HG03159 (cell line): Measurements from ENCODE around the gene HEXIM2.

Experiments
- ATAC-seq: cut with Tn5 transposase; IDR thresholded peaks from one replicate; pipeline ENCODE4 v1.9.1; 2021; ENCODE audit warnings: mild to moderate bottlenecking, moderate library complexity; ENCODE audit not compliant: unreplicated experiment

Gene HEXIM2

DNA sequence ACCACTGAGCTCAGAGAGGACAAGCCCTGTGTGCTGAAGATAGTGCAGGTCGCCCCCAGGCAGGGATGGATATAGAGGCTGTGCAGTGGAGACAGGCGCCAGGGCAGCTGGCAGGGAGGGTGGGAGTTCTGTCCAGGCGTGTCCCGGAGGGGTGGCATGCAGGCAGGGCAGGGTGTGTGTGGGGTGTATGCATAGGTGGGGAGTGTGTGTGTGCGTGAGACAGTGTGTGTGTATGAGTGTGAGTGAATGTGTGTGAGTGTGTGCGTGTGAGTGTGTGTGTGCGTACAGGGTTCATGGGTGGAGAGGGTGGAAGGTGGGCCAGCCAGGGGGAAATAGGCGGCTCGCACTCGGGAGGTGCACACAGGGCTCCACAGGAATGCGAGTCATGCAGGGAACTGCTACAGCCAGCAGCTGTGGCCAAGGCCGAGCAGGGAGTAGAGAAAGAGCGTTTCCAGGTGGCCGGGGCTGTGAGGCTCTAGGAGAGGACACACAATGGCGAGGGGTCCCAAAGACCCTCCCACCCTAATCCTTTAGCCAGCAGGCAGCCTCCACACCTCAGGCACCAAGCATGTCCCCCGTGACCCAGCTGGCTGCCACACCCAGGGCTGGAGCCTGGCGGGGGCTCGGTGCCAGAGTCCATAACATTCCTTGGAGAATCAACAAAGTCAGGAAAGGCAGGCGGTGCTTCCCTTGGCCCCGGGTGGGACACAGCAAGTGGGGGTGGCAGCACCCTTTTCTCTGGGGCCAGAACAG lies 34.0 kb upstream of the HEXIM2 start:
- ATAC-seq = no peak

DNA sequence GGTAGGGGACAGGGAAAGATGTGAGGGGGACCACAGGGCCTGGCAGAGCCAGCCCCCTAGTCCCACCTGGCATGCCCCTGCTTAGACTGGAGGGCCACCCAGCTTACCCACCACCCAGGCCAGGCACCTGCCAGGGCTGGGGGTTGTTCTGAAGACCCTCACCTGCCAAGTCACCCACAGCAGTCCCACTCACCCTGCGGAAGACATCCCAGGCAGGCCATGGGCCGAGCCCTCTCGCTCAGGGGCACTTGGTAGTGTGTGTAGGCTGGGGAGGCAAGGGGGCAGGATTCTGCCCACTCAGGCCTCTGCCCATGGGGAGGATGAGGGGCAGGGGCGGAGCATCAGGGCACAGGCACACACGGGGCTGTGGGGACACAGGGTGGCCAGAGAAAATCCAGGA lies 33.3 kb upstream of the HEXIM2 start:
- no peak for ATAC-seq

GRCh38 chr17:45128989-45129388 lies 32.7 kb upstream of the HEXIM2 start:
- no peak for ATAC-seq

- no peak for ATAC-seq
Measured at GRCh38 chr17:45129426-45129939, 32.2 kb upstream of the HEXIM2 start.

DNA sequence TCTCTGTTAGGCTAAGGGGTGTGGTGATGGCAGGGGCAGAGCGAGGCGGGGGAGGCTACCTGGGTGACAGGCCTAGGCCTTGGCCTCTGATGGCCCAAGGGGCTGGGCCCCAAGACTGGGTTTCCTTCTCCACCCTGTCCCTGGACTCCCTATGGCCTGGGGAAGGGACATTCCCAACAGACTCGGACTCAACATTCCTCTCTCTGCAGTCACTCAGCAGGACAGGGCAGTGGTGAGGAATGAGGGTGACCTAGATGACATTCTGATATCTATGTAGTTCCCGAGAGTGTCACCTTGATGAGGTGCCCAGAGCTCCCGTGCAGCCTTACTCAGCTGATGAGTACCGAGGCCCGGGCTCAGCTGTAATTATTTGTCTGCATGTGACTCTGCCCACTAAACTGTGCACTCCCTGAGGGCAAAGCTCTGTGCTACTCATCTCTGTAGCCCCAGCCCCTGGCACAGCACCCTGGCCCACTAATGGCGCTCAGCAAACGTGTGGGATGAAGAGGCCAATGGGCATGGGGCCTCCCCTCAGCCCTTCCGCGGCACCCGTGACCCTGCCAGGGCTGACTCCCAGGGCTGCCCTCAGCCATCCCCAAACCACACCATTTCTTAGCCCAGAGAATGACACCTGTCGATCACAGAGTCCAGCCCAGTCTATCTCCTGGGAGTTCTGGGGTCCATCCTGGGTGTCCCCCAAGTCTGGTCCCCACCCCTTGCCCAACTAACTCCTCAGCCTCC lies 31.6 kb upstream of the HEXIM2 start:
- no peak for ATAC-seq

DNA sequence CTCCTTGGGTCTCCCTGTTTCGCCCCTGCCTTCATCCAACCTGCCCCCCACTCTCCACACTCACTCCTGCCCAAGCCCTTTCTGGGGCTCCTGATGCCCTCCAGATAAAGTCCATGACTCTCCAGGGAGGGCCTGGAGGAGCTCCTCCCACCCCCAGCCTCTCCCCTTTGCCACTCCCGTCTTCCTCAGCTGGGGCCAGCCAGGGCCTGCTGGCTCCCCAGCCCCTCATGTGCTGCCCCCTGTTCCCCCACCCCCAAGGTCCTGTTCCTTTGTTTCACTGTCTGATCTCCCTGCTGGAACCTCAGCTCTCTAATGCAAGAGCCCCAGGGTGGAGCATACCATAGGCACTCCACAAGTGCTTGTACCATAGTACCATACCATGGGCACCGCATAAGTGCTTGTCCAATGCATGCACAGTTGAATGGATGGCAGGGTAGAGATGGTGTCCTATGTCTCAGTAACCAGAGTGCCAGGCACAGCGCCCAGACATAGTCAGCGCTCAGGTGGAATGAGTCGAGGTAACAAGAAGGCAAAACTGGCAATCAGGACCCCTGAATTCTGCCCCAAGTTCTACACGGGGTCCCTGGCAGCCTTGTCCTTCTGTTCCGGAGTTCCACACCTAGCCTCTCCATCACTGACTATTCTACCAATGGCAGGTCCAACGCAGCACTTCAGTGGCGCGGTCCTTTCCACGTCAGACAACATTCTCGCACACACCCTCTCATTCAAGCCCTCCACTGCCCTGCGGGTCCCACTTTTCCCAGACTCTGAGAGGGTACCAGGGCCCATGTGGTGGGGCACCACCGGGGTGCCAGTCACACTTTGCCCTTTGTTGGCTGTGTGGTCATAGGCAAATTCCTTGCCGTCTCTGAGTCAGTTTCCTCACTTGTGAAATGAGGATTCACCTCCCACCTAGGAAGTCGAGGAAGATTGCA lies 30.7 kb upstream of the HEXIM2 start:
- no peak for ATAC-seq

GRCh38 chr17:45131616-45132319 lies 29.9 kb upstream of the HEXIM2 start:
- no peak for ATAC-seq

DNA sequence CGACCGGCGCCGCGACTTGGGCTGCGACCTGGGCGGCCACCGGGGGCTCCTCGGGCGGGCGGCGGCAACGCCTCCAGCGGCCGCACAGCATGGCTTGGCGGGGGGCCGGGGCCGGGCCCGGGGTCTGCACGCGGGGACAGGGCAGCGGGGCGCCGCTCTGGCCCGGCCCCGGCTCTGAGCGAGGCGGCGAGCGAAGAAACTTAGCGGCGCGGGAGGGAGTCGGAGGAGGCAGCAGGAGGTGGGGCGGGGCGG lies 29.4 kb upstream of the HEXIM2 start, which contains the start of gene PLCD3:
PLCD3 (minus strand) TSS at position 196 of the 252 bp plus-strand sequence; CDS start at position 91, 105 bp downstream.
- no peak for ATAC-seq

GRCh38 chr17:45132572-45133463 lies 28.9 kb upstream of the HEXIM2 start:
- no peak for ATAC-seq

DNA sequence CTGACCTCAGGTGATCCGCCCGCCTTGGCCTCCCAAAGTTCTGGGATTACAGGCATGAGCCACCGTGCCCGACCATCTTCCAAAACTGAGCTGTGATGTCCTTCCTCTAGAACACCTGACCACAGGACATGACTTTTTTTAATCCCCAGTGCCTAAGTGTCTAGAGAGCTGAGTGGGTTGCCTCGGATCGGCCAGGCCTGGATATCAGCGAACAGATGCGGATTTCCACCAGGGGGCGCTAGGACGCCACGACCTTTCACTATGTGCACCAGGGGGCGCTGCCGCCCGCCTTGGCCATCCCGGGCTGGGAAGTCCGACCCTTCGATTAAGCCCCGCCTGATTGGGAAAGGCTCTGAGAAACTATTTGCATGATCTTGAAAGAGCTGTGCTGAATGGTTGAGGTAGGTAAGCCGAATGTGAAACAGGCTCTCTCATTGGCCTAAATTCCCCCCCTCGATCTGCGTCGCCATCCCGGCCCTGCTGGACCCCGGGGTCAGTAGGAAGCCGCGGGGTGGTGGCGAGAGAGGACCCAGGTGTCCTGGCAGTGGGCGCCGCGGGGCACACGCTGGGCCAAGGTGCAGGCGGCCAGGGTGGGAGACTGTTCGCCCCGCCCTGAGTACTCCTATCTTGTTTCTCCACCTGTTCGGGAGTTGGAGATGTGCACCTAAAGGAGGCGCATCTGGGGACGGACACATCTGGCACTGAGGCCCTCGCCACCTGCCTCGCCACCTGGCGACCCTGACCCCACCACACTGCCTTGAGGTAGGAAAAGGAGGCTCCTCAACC lies 26.3 kb upstream of the HEXIM2 start, which contains the start of gene ACBD4:
ACBD4 (plus strand) TSS at position 496 of the 786 bp plus-strand sequence. CDS start 458 bp downstream, outside the sequence.
- ATAC-seq = peak; percentile 72

DNA sequence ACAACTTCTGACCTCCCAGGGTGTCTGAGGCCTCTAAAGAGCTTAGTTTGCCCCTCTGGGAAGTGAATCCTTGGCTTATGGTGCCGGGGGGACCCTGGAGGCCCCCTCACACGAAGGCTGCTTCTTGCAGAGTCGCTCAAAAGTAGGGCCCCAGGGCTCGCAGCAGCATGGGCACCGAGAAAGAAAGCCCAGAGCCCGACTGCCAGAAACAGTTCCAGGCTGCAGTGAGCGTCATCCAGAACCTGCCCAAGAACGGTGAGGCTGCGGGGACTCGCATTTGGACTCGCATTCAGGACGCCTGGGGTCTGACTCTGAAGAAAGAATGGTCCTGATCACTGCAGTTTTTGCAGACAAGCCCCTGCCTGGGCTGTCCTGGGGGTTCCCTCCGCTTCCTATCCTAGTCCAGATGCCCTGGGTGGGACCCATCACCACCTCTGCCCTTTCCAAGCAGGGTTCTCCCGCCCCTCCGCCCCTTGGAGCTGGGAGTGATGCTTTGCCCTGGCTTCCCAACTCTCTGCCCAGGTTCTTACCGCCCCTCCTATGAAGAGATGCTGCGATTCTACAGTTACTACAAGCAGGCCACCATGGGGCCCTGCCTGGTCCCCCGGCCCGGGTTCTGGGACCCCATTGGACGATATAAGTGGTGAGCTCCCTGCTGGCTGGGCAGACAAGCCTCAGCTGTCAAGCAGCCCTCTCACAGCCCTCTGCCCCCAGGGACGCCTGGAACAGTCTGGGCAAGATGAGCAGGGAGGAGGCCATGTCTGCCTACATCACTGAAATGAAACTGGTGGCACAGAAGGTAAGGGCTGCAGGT lies 25.5 kb upstream of the HEXIM2 start:
- no peak for ATAC-seq

- ATAC-seq = no peak
Measured at GRCh38 chr17:45136846-45137560, 24.7 kb upstream of the HEXIM2 start.

GRCh38 chr17:45137561-45138305 lies 23.9 kb upstream of the HEXIM2 start:
- ATAC-seq = no peak

DNA sequence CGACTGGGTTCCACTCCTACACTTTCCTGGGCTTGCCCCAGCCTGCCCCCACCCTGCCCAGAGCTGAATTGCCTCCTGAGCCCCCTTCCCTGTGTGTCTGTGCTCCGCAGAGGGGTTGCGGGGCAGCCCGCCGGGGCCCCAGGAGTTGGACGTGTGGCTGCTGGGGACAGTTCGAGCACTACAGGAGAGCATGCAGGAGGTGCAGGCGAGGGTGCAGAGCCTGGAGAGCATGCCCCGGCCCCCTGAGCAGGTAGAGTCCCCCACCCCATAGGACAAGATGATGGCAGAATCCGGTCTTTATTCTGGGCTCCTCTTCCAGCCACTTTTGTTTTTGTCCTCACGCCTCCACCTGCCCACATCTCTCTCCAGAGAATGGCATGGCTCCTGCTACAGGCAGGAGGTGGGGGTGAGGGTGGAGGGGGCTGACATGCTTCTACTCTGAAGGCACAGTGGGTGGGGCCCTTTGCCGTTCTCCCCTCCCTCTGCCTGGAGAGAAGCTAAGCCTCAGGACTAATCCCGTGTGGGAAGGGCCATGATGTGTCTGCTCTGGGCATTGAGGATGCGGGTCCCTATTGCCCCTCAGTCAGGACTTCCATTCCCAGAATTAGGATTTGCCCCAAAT lies 22.7 kb upstream of the HEXIM2 start:
- no peak for ATAC-seq

DNA sequence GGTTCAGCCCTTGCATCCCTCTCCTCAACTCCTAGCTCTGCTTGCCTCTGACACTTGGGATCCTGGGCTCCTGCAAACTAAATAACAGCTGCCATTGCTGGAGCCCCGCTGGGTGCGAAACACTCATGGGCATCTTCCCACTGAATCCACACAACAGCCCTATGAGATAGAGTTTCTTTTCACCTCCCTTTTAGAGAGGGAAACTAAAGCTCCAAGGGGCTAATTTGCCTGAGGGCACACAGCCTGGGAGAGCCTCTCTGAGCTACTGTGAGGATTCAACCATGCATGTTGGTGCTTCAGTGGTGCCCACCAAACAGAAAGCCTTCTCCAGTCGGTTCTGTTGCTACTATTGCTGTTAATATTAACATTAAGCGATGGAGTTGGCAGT lies 22.1 kb upstream of the HEXIM2 start:
- no peak for ATAC-seq

DNA sequence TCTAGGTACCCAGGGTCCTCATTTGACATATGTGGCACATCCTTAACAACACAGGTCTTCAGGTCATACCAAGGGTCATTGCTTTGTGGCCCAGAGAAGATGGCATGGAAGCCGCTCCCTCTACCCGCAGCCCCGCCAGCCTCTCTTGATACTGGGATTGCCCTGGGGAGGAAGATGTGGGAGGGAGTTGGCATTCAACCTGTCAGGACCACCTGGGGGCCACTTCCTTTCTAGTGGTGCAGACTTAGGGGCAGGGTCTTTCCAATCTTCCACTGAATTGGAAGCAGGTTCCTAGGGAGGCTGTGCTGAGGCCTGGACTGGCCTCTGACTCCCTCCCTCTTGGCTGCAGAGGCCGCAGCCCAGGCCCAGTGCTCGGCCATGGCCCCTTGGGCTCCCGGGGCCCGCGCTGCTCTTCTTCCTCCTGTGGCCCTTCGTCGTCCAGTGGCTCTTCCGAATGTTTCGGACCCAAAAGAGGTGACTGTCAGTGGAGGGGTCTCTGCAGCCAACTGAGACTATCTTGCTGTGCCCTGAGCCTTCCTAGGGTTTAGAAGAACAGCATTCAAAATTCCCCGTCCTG lies 18.5 kb upstream of the HEXIM2 start:
- ATAC-seq = no peak
